Endothelial cell of umbilical vein (primary cell): ENCODE results near the gene HECTD2. TPM values are rescaled to one million over a fixed set of nuclear protein-coding genes. Genes with fewer than 3 reads are reported as not detected.

Experiments used
- BruUV-seq: library from RNA; stranded (reverse); fragments of 400-500 nt; replicated peaks from 2 replicates; lab custom pipeline; 2021; lab: Mats Ljungman, UMichigan
- CTCF ChIA-PET: fragments of 300-600, 350-600 bp; sonication (Branson Sonifier 250); formaldehyde crosslinking; loops from one replicate; lab custom pipeline; 2021; ENCODE audit warnings: antibody characterized with exemption, inconsistent platforms; lab: Charles Lee
- POLR2A ChIA-PET: fragments of 300-600, 350-600 bp; sonication (Branson Sonifier 250); formaldehyde crosslinking; loops from one replicate; lab custom pipeline; 2021; ENCODE audit warnings: antibody characterized with exemption, inconsistent platforms; lab: Charles Lee
- DNase-seq: peaks from one replicate; pipeline ENCODE4 v3.0.0-alpha.2; 2011; ENCODE audit warnings: low read depth, low spot score
- FAIRE-seq: peaks from 2 replicates; lab custom pipeline; 2011; peaks lifted over from hg19 to GRCh38; lab: Jason Lieb, UNC
- H2AFZ ChIP-seq: 2 replicates; pipeline ENCODE4 v1.6.0; 2012; ENCODE audit warnings: low read depth, low read length, control low read depth, inconsistent platforms
- H3K27ac ChIP-seq: 2 replicates; pipeline ENCODE4 v1.5.1; 2011; ENCODE audit warnings: low read depth, mild to moderate bottlenecking, control low read depth, low read length, moderate library complexity; ENCODE audit not compliant: insufficient read depth
- H3K27me3 ChIP-seq, 2 experiments: 2 replicates each; pipeline versions ENCODE4 v1.6.0 to v1.6.1; 2011; ENCODE audit warnings: low read length in 2 of 2, mixed read lengths in 1 of 2; ENCODE audit not compliant: control insufficient read depth in 2 of 2, insufficient read depth in 2 of 2
- H3K36me3 ChIP-seq, 2 experiments: 2 replicates in 1 of 2; 3 replicates in 1 of 2; pipeline ENCODE4 v1.5.1; 2011; ENCODE audit warnings: low read length in 2 of 2, mild to moderate bottlenecking in 1 of 2, moderate library complexity in 1 of 2; ENCODE audit not compliant: control insufficient read depth in 2 of 2, insufficient read depth in 2 of 2; ENCODE audit errors: extremely low read depth in 1 of 2
- H3K4me1 ChIP-seq: 3 replicates; pipeline ENCODE4 v1.5.1; 2011; ENCODE audit warnings: mild to moderate bottlenecking, low read length; ENCODE audit not compliant: control insufficient read depth, insufficient read depth; ENCODE audit errors: extremely low read depth
- H3K4me2 ChIP-seq: 2 replicates; pipeline ENCODE4 v1.6.1; 2011; ENCODE audit warnings: low read length, control low read depth, mixed read lengths; ENCODE audit not compliant: insufficient read depth
- H3K4me3 ChIP-seq, 3 experiments: fragments of 200-600 bp in 1 of 3; sonication (generic), shearing (Covaris generic) in 1 of 3; replicated peaks in 1 of 3; 2 replicates each; pipeline ENCODE4 v1.5.1; 2011 to 2016; ENCODE audit warnings: control low read depth in 3 of 3, low read length in 3 of 3, mild to moderate bottlenecking in 2 of 3, inconsistent platforms in 1 of 3, low read depth in 1 of 3, moderate library complexity in 1 of 3; ENCODE audit not compliant: insufficient read depth in 1 of 3
- H3K79me2 ChIP-seq: 2 replicates; pipeline ENCODE4 v1.6.0; 2012; ENCODE audit warnings: low read length, inconsistent platforms; ENCODE audit not compliant: control insufficient read depth, insufficient read depth
- H3K9ac ChIP-seq: replicated peaks from 2 replicates; pipeline ENCODE3; 2011; ENCODE audit warnings: low read length, control low read depth; ENCODE audit not compliant: insufficient read depth; ENCODE audit errors: extremely low read depth
- H3K9me1 ChIP-seq: replicated peaks from 3 replicates; pipeline ENCODE4 v1.6.0; 2011; ENCODE audit warnings: mild to moderate bottlenecking, low read length; ENCODE audit not compliant: control insufficient read depth, insufficient read depth; ENCODE audit errors: extremely low read depth
- H3K9me3 ChIP-seq: replicated peaks from 2 replicates; pipeline ENCODE4 v1.5.1; 2012; ENCODE audit warnings: low read length, inconsistent platforms; ENCODE audit not compliant: control insufficient read depth, insufficient read depth
- H4K20me1 ChIP-seq: replicated peaks from 2 replicates; pipeline ENCODE3; 2011; ENCODE audit warnings: mild to moderate bottlenecking, low read length; ENCODE audit not compliant: control insufficient read depth, insufficient read depth; ENCODE audit errors: extremely low read depth
- EZH2 ChIP-seq: IDR thresholded peaks from 2 replicates; pipeline ENCODE4 v1.6.1; 2012; ENCODE audit warnings: borderline replicate concordance, low read depth, mild to moderate bottlenecking, moderate library complexity, low read length, inconsistent platforms; ENCODE audit not compliant: severe bottlenecking
- FOS ChIP-seq: IDR thresholded peaks from 2 replicates; pipeline ENCODE4 v1.6.1; 2011; ENCODE audit warnings: mild to moderate bottlenecking, low read length, moderate library complexity, borderline replicate concordance; ENCODE audit not compliant: insufficient read depth
- GATA2 ChIP-seq: IDR thresholded peaks from 2 replicates; pipeline ENCODE4 v1.7.0; 2011; ENCODE audit warnings: low read depth, mild to moderate bottlenecking, moderate library complexity, mixed read lengths, low read length; ENCODE audit not compliant: insufficient read length, insufficient read depth
- JUN ChIP-seq: IDR thresholded peaks from 2 replicates; pipeline ENCODE4 v1.6.1; 2011; ENCODE audit warnings: borderline replicate concordance, low read depth; ENCODE audit not compliant: insufficient read length, insufficient read depth
- MYC ChIP-seq: IDR thresholded peaks from one replicate; pipeline ENCODE4 v1.6.1; 2011; ENCODE audit warnings: mild to moderate bottlenecking, low read depth, low read length
- POLR2A ChIP-seq: IDR thresholded peaks from 2 replicates; pipeline ENCODE4 v1.6.1; 2012; ENCODE audit warnings: low read depth, mild to moderate bottlenecking, control low read depth, low read length
- POLR2AphosphoS5 ChIP-seq: IDR thresholded peaks from 2 replicates; pipeline ENCODE4 v1.6.1; 2012; ENCODE audit warnings: low read depth, mild to moderate bottlenecking, control low read depth, low read length, moderate library complexity; ENCODE audit not compliant: insufficient read depth
- dilution Hi-C: fragments of 300-500 bp; cut with MboI; formaldehyde crosslinking; loops from one replicate; pipeline ENCODE4 v1.15.0; 2019; ENCODE audit warnings: low sequenced_read_pairs; ENCODE audit not compliant: extremely low pct_ligation_motif_present
- intact Hi-C: fragments of 100-400 bp; cut with micrococcal nuclease; formaldehyde crosslinking; loops from one replicate; pipeline ENCODE4 v1.10.0; 2022
- polyA plus RNA-seq, 4 experiments: library from polyadenylated mRNA; depleted of rRNA in 3 of 4; stranded (reverse) in 3 of 4; unstranded in 1 of 4; fragments of >200 nt; gene quantifications; 2 replicates each; pipeline versions ENCODE4 v1.2.1 to v1.2.3, GENCODE V29; 2011 to 2012; ENCODE audit warnings: missing spikeins in 1 of 4
- total RNA-seq: library from RNA; stranded (reverse); gene quantifications from 2 replicates; pipeline ENCODE4 v1.2.3, GENCODE V29; 2021

Gene HECTD2
- total and polyA plus RNA-seq, 2 donors (not counting 3 experiments of a cell fraction or from before 2014, with no cell fraction given) = 4.2 to 10.7 TPM

DNA sequence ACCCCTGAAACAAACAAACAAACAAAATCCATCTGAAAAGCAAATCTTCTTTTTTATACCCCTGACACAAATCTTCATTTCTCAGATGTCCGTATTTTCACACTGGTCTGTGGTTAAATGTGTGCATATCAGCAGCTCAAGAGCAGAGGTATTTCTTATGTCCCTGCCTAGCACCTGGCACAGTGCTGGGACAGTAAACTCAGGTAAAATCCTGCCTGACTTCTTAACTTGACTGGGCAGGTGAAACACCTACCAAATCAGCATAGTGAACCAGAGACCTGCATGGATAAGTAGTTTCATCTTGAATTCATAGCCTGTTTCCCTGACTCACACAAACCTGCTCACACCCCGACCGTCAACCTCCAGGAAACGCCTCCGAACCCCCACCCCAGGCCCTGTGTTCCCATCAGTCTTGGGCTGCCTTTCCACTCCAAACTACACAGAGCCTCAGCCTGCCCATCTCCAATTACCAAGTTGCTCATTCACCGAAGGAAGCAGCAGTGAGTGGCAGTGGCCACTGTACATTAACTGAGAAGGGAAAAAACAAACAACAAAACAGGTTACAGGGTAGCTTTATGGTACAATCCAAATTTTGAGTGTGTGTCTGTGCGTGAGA, 109.9 kb downstream of the HECTD2 start:
- H3K9ac ChIP-seq = no peak overlapping the region
- intact Hi-C loops = no loop called here
- H3K27ac ChIP-seq = no peak overlapping the region

GRCh38 chr10:91520661-91521060, 110.5 kb downstream of the HECTD2 start:
- TF ChIP-seq FOS = no peak
- H3K9ac ChIP-seq = no peak overlapping the region
- H3K36me3 ChIP-seq = no peaks in the 10 kb centered on the region
- no peaks in the 10 kb centered on the region for H3K9me3 ChIP-seq
- no peaks in the 10 kb centered on the region for H3K79me2 ChIP-seq
- no peaks in the 10 kb centered on the region for H4K20me1 ChIP-seq
- H2AFZ ChIP-seq = no peak overlapping the region
- H3K4me1 ChIP-seq = no peaks in the 10 kb centered on the region
- H3K4me3 ChIP-seq = no peak overlapping the region
- ChIA-PET POLR2A (no interaction called here), CTCF (no interaction called here)
- DNase-seq (no peak), FAIRE-seq (no peak)
- dilution Hi-C loops = no loop called here
- no peaks in the 10 kb centered on the region for H3K9me1 ChIP-seq
- BruUV-seq = no TSS peak
- no peak overlapping the region for H3K27ac ChIP-seq
- intact Hi-C loops = no loop called here
- no peaks in the 10 kb centered on the region for H3K27me3 ChIP-seq
- no peak overlapping the region for H3K4me2 ChIP-seq

More for the DNA sequence above, 109.9 kb downstream of the HECTD2 start:
- no peaks in the 10 kb centered on the region for H3K79me2 ChIP-seq
- DNase-seq = no peak
- no peaks in the 10 kb centered on the region for H3K27me3 ChIP-seq
- FAIRE-seq = no peak
- H3K36me3 ChIP-seq = no peaks in the 10 kb centered on the region
- H2AFZ ChIP-seq = no peak overlapping the region
- H3K4me1 ChIP-seq = no peaks in the 10 kb centered on the region
- H3K4me2 ChIP-seq = no peak overlapping the region
- dilution Hi-C loops = no loop called here
- no peak overlapping the region for H3K4me3 ChIP-seq
- no TSS peak for BruUV-seq
- no peaks in the 10 kb centered on the region for H3K9me3 ChIP-seq
- TF ChIP-seq JUN (no peak), MYC (no peak), EZH2 (no peak), POLR2A (no peak), FOS (no peak), POLR2AphosphoS5 (no peak), GATA2 (no peak)
- no peaks in the 10 kb centered on the region for H3K9me1 ChIP-seq
- CTCF ChIA-PET = interaction anchor here (1.2 to 1.3 kb wide), 2 partner anchors 31 to 115 kb away, joined by 3 read pairs; no protein-coding TSS in a partner anchor
- POLR2A ChIA-PET = no interaction called here
- no peaks in the 10 kb centered on the region for H4K20me1 ChIP-seq
